Mesothelial cell of epicardium (in vitro differentiated cells): ENCODE measurements around the gene PODXL2. TPM values are rescaled to one million over a fixed set of nuclear protein-coding genes. Genes with fewer than 3 reads are reported as not detected.
A peak's percentile ranks its signal among the peaks of the same experiment; 100 is the strongest.

Experiments used
- DNase-seq, 2 experiments: peaks; one replicate each; pipeline ENCODE4 v3.0.0; 2021; ENCODE audit warnings: low spot score in 2 of 2; ENCODE audit not compliant: unreplicated experiment in 2 of 2
- H3K27ac Mint-ChIP-seq: 2 replicates; pipeline ENCODE4 v1.8.0; 2021; ENCODE audit warnings: mixed read lengths
- H3K27me3 Mint-ChIP-seq: 2 replicates; pipeline ENCODE4 v1.8.0; 2021; ENCODE audit warnings: low read depth, mixed read lengths
- H3K36me3 Mint-ChIP-seq: 2 replicates; pipeline ENCODE4 v1.8.0; 2021; ENCODE audit warnings: mixed read lengths
- H3K4me1 Mint-ChIP-seq: 2 replicates; pipeline ENCODE4 v1.8.0; 2021; ENCODE audit warnings: mixed read lengths
- H3K4me3 Mint-ChIP-seq: 2 replicates; pipeline ENCODE4 v1.8.0; 2021; ENCODE audit warnings: mild to moderate bottlenecking, moderate library complexity, mixed read lengths
- H3K9me3 Mint-ChIP-seq: 2 replicates; pipeline ENCODE4 v1.8.0; 2021; ENCODE audit warnings: mixed read lengths
- total RNA-seq: library from RNA; stranded (reverse); gene quantifications from 3 replicates; pipeline ENCODE4 v1.2.1, GENCODE V29; 2021
- TF ChIP-seq, protein P1 (sequence below): fragments of 200-600 bp; sonication (generic); IDR thresholded peaks from one replicate; pipeline ENCODE4 v1.5.0; 2021; ENCODE audit warnings: antibody characterized with exemption; ENCODE audit not compliant: unreplicated experiment

PODXL2 gene
- total RNA-seq, 1 donor from 2014 or later = 25.5 TPM

DNA sequence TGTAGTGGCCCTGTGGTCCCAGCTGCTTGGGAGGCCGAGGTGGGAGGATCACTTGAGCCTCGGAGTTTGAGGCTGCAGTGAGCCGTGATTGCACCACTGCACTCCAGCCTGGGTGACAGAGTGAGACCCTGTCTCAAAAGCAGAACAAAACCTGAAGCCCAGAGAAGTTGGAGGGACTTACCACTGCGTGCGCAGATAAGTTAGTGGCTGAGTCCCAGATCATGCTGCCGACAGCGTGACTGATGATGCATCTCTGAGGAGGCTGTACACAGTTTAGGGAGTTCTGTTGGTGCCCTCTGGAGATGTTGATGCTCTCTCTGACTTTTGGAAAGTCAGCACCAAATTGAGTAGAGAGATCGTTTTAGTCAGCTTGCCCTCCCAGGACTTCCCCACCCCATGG is 27.9 kb downstream of the PODXL2 start:
- Mint-ChIP-seq H3K36me3 (peaks cover 2% of the 10 kb centered on the region), H3K27me3 (no peaks in the 10 kb centered on the region), H3K27ac (no peak overlapping the region), H3K4me1 (peaks cover 26% of the 10 kb centered on the region), H3K9me3 (no peaks in the 10 kb centered on the region), H3K4me3 (no peak overlapping the region)
- DNase-seq = no peak
- TF ChIP-seq, protein P1, sequence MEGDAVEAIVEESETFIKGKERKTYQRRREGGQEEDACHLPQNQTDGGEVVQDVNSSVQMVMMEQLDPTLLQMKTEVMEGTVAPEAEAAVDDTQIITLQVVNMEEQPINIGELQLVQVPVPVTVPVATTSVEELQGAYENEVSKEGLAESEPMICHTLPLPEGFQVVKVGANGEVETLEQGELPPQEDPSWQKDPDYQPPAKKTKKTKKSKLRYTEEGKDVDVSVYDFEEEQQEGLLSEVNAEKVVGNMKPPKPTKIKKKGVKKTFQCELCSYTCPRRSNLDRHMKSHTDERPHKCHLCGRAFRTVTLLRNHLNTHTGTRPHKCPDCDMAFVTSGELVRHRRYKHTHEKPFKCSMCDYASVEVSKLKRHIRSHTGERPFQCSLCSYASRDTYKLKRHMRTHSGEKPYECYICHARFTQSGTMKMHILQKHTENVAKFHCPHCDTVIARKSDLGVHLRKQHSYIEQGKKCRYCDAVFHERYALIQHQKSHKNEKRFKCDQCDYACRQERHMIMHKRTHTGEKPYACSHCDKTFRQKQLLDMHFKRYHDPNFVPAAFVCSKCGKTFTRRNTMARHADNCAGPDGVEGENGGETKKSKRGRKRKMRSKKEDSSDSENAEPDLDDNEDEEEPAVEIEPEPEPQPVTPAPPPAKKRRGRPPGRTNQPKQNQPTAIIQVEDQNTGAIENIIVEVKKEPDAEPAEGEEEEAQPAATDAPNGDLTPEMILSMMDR = no peak

DNA sequence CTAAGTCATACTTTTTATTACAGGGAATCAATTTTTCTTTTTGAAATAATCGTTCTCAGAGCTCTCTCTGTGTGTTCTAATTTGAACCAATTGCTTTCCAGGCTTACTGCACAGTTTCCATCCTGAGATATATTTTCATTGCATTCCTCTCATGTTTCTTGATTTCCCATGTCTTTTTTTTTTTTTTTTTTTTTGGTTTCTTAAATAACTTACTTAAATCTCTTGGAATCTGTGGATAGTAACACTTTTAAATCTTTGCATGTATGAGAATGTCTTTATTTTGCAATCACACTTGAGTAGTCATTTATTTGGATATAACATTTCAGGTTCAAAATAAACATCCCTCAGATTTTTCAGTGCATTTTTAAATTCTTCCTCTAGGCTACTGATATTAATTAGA is 29.2 kb downstream of the PODXL2 start:
- TF ChIP-seq, protein P1 = no peak
- DNase-seq = no peak
- no peak overlapping the region for H3K4me3 Mint-ChIP-seq
- H3K9me3 Mint-ChIP-seq = no peaks in the 10 kb centered on the region
- H3K36me3 Mint-ChIP-seq = peaks cover 2% of the 10 kb centered on the region
- H3K27me3 Mint-ChIP-seq = no peaks in the 10 kb centered on the region
- peaks cover 26% of the 10 kb centered on the region for H3K4me1 Mint-ChIP-seq
- H3K27ac Mint-ChIP-seq = peak overlapping the region; percentile 35

DNA sequence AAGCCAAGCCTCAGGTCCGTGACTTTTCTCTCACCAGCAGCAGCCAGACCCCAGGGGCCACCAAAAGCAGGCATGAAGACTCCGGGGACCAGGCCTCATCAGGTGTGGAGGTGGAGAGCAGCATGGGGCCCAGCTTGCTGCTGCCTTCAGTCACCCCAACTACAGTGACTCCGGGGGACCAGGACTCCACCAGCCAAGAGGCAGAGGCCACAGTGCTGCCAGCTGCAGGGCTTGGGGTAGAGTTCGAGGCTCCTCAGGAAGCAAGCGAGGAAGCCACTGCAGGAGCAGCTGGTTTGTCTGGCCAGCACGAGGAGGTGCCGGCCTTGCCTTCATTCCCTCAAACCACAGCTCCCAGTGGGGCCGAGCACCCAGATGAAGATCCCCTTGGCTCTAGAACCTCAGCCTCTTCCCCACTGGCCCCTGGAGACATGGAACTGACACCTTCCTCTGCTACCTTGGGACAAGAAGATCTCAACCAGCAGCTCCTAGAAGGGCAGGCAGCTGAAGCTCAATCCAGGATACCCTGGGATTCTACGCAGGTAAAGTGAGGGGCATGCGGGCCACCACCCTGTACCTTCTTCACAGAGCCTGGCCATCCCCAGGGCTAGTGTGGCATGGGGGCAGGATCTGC is 31.8 kb downstream of the PODXL2 start:
- no peak for DNase-seq
- no peaks in the 10 kb centered on the region for H3K27me3 Mint-ChIP-seq
- no peak overlapping the region for H3K27ac Mint-ChIP-seq
- H3K4me1 Mint-ChIP-seq = peaks cover 24% of the 10 kb centered on the region
- peaks cover 9% of the 10 kb centered on the region for H3K36me3 Mint-ChIP-seq
- TF ChIP-seq, protein P1 = no peak
- H3K9me3 Mint-ChIP-seq = no peaks in the 10 kb centered on the region
- H3K4me3 Mint-ChIP-seq = no peak overlapping the region

- Mint-ChIP-seq H3K27ac (no peak overlapping the region), H3K36me3 (peaks cover 13% of the 10 kb centered on the region), H3K4me3 (no peak overlapping the region), H3K27me3 (no peaks in the 10 kb centered on the region), H3K4me1 (peaks cover 24% of the 10 kb centered on the region), H3K9me3 (no peaks in the 10 kb centered on the region)
- TF ChIP-seq, protein P1 = no peak
- DNase-seq = no peak
These were observed 32.6 kb downstream of the PODXL2 start for GRCh38 chr3:127661600-127661999.

GRCh38 chr3:127662001-127662469 is 33.0 kb downstream of the PODXL2 start:
- Mint-ChIP-seq H3K27me3 (no peaks in the 10 kb centered on the region), H3K4me3 (no peak overlapping the region), H3K27ac (no peak overlapping the region), H3K4me1 (peaks cover 24% of the 10 kb centered on the region), H3K9me3 (no peaks in the 10 kb centered on the region), H3K36me3 (peaks cover 13% of the 10 kb centered on the region)
- TF ChIP-seq, protein P1 = no peak
- DNase-seq = peak in 1 of 2 experiments; percentile 29

DNA sequence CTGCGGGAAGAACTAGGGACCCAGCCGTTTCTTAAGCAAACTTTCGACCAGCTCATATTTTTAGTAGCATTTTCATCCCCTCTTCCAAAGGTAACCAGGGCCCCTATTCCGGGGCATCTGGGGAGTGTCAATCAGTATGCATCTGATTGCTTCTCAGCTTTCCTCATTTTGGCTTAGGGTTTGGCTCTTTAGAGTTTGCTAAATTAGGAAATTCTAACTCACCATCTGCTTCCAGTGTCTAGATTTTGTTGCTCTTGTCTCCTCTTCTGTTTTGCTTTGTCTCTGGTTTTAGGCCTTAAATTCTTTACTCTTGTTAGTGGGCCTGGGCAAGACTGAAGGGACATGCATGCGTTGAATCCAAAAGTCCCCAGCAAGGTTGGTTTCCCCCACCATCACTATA is 34.2 kb downstream of the PODXL2 start:
- Mint-ChIP-seq H3K27ac (no peak overlapping the region), H3K4me1 (peaks cover 14% of the 10 kb centered on the region), H3K9me3 (no peaks in the 10 kb centered on the region), H3K36me3 (peaks cover 13% of the 10 kb centered on the region), H3K4me3 (no peak overlapping the region), H3K27me3 (no peaks in the 10 kb centered on the region)
- TF ChIP-seq, protein P1 = no peak
- peak in 1 of 2 experiments; percentile 10 for DNase-seq
